Fibroblast of pulmonary artery (primary cell): Measurements from ENCODE around the gene PLS1.

ENCODE experiments used
- DNase-seq: peaks from one replicate; pipeline ENCODE4 v3.0.0-alpha.2; 2010; ENCODE audit warnings: low read depth
- H3K4me3 ChIP-seq: replicated peaks from 2 replicates; pipeline ENCODE4 v1.5.1; 2011; ENCODE audit warnings: low read depth, mild to moderate bottlenecking, control low read depth, low read length, moderate library complexity
- CTCF ChIP-seq: IDR thresholded peaks from 2 replicates; pipeline ENCODE4 v1.5.1; 2011; ENCODE audit warnings: mild to moderate bottlenecking, control low read depth, low read length, inconsistent platforms; ENCODE audit errors: missing control alignments

Gene PLS1

GRCh38 chr3:142660383-142660782, 64.2 kb downstream of the PLS1 start:
- no peak overlapping the region for H3K4me3 ChIP-seq
- TF ChIP-seq CTCF = no peak
- DNase-seq = no peak

GRCh38 chr3:142660893-142661292, 64.7 kb downstream of the PLS1 start:
- TF ChIP-seq CTCF = no peak
- DNase-seq = no peak
- no peak overlapping the region for H3K4me3 ChIP-seq

GRCh38 chr3:142663865-142664264, 67.7 kb downstream of the PLS1 start:
- no peak for DNase-seq
- TF ChIP-seq CTCF = no peak
- H3K4me3 ChIP-seq = no peak overlapping the region

GRCh38 chr3:142664311-142664710, 68.1 kb downstream of the PLS1 start:
- no peak overlapping the region for H3K4me3 ChIP-seq
- DNase-seq = no peak
- no peak for TF ChIP-seq CTCF

- H3K4me3 ChIP-seq = no peak overlapping the region
- no peak for DNase-seq
- TF ChIP-seq CTCF = no peak
These were observed 68.6 kb downstream of the PLS1 start for GRCh38 chr3:142664819-142665218.

- no peak for DNase-seq
- H3K4me3 ChIP-seq = no peak overlapping the region
- TF ChIP-seq CTCF = no peak
These were observed 73.9 kb downstream of the PLS1 start for GRCh38 chr3:142670120-142670519.

GRCh38 chr3:142676151-142676550, 80.0 kb downstream of the PLS1 start:
- DNase-seq = no peak
- no peak for TF ChIP-seq CTCF
- no peak overlapping the region for H3K4me3 ChIP-seq
